Mesendoderm (in vitro differentiated cells): ENCODE results near the gene TXNRD2.

Source experiments
- DNase-seq: peaks from one replicate; pipeline ENCODE4 v3.0.0; 2013
- H2AK5ac ChIP-seq: 2 replicates; pipeline ENCODE4 v1.6.1; 2013; ENCODE audit warnings: low read length, inconsistent platforms
- H2BK120ac ChIP-seq: 2 replicates; pipeline ENCODE4 v1.6.1; 2013; ENCODE audit warnings: low read depth, mild to moderate bottlenecking, low read length, moderate library complexity, mixed read lengths
- H2BK15ac ChIP-seq: replicated peaks from 2 replicates; pipeline ENCODE4 v1.6.1; 2013; ENCODE audit warnings: low read depth, mild to moderate bottlenecking, moderate library complexity
- H2BK5ac ChIP-seq: 2 replicates; pipeline ENCODE4 v1.6.1; 2013; ENCODE audit warnings: low read length, inconsistent platforms
- H3K18ac ChIP-seq: 2 replicates; pipeline ENCODE4 v1.6.1; 2013; ENCODE audit warnings: mild to moderate bottlenecking, low read length, mixed read lengths
- H3K23ac ChIP-seq: one replicate; pipeline ENCODE4 v1.6.1; 2013; ENCODE audit warnings: low read length
- H3K27ac ChIP-seq: 2 replicates; pipeline ENCODE4 v1.5.1; 2013; ENCODE audit warnings: low read depth, mild to moderate bottlenecking, inconsistent platforms, low read length, moderate library complexity
- H3K27me3 ChIP-seq: 2 replicates; pipeline ENCODE4 v1.6.1; 2013; ENCODE audit warnings: low read length, control low read depth, mild to moderate bottlenecking, inconsistent platforms; ENCODE audit not compliant: insufficient read depth, poor library complexity
- H3K36me3 ChIP-seq: 2 replicates; pipeline ENCODE4 v1.6.1; 2013; ENCODE audit warnings: low read length, inconsistent platforms; ENCODE audit not compliant: control insufficient read depth, insufficient read depth
- H3K4ac ChIP-seq: one replicate; pipeline ENCODE4 v1.6.1; 2013; ENCODE audit warnings: low read depth, mild to moderate bottlenecking, low read length, moderate library complexity
- H3K4me1 ChIP-seq: 2 replicates; pipeline ENCODE4 v1.6.1; 2013; ENCODE audit warnings: low read depth, low read length, inconsistent platforms; ENCODE audit not compliant: control insufficient read depth
- H3K4me2 ChIP-seq: 2 replicates; pipeline ENCODE4 v1.6.1; 2013; ENCODE audit warnings: low read length
- H3K4me3 ChIP-seq: 2 replicates; pipeline ENCODE4 v1.5.1; 2013; ENCODE audit warnings: mild to moderate bottlenecking, low read length
- H3K56ac ChIP-seq: one replicate; pipeline ENCODE4 v1.6.1; 2013; ENCODE audit warnings: low read length
- H3K79me1 ChIP-seq: 2 replicates; pipeline ENCODE4 v1.6.1; 2013; ENCODE audit warnings: low read length, inconsistent platforms
- H3K79me2 ChIP-seq: 2 replicates; pipeline ENCODE4 v1.6.1; 2013; ENCODE audit warnings: mild to moderate bottlenecking, low read length; ENCODE audit not compliant: control insufficient read depth, insufficient read depth
- H3K9ac ChIP-seq: 2 replicates; pipeline ENCODE4 v1.6.1; 2013; ENCODE audit warnings: low read length, inconsistent platforms
- H4K5ac ChIP-seq: one replicate; pipeline ENCODE4 v1.6.1; 2013; ENCODE audit warnings: low read length
- H4K8ac ChIP-seq: one replicate; pipeline ENCODE4 v1.6.1; 2013; ENCODE audit warnings: low read depth, mild to moderate bottlenecking, control low read depth, low read length, moderate library complexity
- WGBS: extraction: QIAGEN DNeasy Blood & Tissue Kit; methylation state at CpG from one replicate; pipeline ENCODE4 v1.1.7; 2013; ENCODE audit warnings: low lambda C conversion rate, missing lambda C conversion rate; ENCODE audit not compliant: insufficient coverage; ENCODE audit errors: extremely low coverage; 5-methylcytosine and 5-hydroxymethylcytosine counted together

The TXNRD2 gene

GRCh38 chr22:19961201-19961580 is 19.6 kb upstream of the TXNRD2 start:
- Histone ChIP-seq H3K79me2 (no peaks in the 10 kb centered on the region), H3K18ac (no peak overlapping the region), H3K4me1 (peaks cover 9% of the 10 kb centered on the region), H3K27me3 (no peaks in the 10 kb centered on the region), H2BK5ac (no peak overlapping the region), H3K23ac (no peak overlapping the region), H3K36me3 (no peaks in the 10 kb centered on the region), H4K5ac (no peak overlapping the region), H3K4me3 (no peak overlapping the region), H3K27ac (no peak overlapping the region), H2AK5ac (no peak overlapping the region), H3K9ac (no peak overlapping the region), H3K4ac (no peak overlapping the region), H3K4me2 (no peak overlapping the region), H2BK15ac (no peak overlapping the region), H3K79me1 (no peaks in the 10 kb centered on the region), H4K8ac (no peak overlapping the region), H3K56ac (no peak overlapping the region), H2BK120ac (no peak overlapping the region)
- DNase-seq, result no peak
- no CpG with 5 or more reads among the region's 9 CpGs for whole genome bisulfite sequencing

- Histone ChIP-seq H3K4ac (no peak overlapping the region), H3K9ac (no peak overlapping the region), H3K4me3 (no peak overlapping the region), H3K4me1 (peaks cover 9% of the 10 kb centered on the region), H3K36me3 (no peaks in the 10 kb centered on the region), H3K4me2 (no peak overlapping the region), H2BK15ac (no peak overlapping the region), H2AK5ac (no peak overlapping the region), H3K79me1 (no peaks in the 10 kb centered on the region), H3K27ac (no peak overlapping the region), H3K27me3 (no peaks in the 10 kb centered on the region), H4K8ac (no peak overlapping the region), H3K56ac (no peak overlapping the region), H3K79me2 (no peaks in the 10 kb centered on the region), H2BK5ac (no peak overlapping the region), H2BK120ac (no peak overlapping the region), H4K5ac (no peak overlapping the region), H3K23ac (no peak overlapping the region), H3K18ac (no peak overlapping the region)
- WGBS, result no CpG with 5 or more reads among the region's 12 CpGs
- DNase-seq, result no peak
Observed at GRCh38 chr22:19960491-19961200, 19.0 kb upstream of the TXNRD2 start.

GRCh38 chr22:19959587-19960490 is 18.2 kb upstream of the TXNRD2 start:
- Histone ChIP-seq H3K18ac (peak overlapping the region; percentile 7), H3K4ac (no peak overlapping the region), H3K4me3 (no peak overlapping the region), H4K8ac (no peak overlapping the region), H2BK5ac (peak overlapping the region; percentile 69), H3K9ac (peak overlapping the region; percentile 62), H3K36me3 (no peaks in the 10 kb centered on the region), H3K79me1 (no peaks in the 10 kb centered on the region), H2BK15ac (no peak overlapping the region), H4K5ac (no peak overlapping the region), H2AK5ac (no peak overlapping the region), H2BK120ac (no peak overlapping the region), H3K27me3 (no peaks in the 10 kb centered on the region), H3K27ac (no peak overlapping the region), H3K79me2 (no peaks in the 10 kb centered on the region), H3K23ac (no peak overlapping the region), H3K4me1 (peaks cover 9% of the 10 kb centered on the region), H3K56ac (peak overlapping the region; percentile 86), H3K4me2 (peak overlapping the region; percentile 32)
- no peak for DNase-seq
- no CpG with 5 or more reads among the region's 13 CpGs for WGBS

- Histone ChIP-seq H3K27me3 (no peaks in the 10 kb centered on the region), H4K8ac (no peak overlapping the region), H3K4me1 (peaks cover 9% of the 10 kb centered on the region), H4K5ac (no peak overlapping the region), H2AK5ac (no peak overlapping the region), H2BK15ac (no peak overlapping the region), H3K56ac (peak overlapping the region; percentile 86), H3K79me1 (no peaks in the 10 kb centered on the region), H3K36me3 (no peaks in the 10 kb centered on the region), H3K18ac (peak overlapping the region; percentile 15), H3K4me2 (peak overlapping the region; percentile 77), H2BK5ac (no peak overlapping the region), H2BK120ac (no peak overlapping the region), H3K4ac (no peak overlapping the region), H3K27ac (no peak overlapping the region), H3K79me2 (no peaks in the 10 kb centered on the region), H3K23ac (no peak overlapping the region), H3K9ac (peak overlapping the region; percentile 70), H3K4me3 (peak overlapping the region; percentile 15)
- WGBS, result no CpG with 5 or more reads among the region's 30 CpGs
- DNase-seq, result peak; percentile 98
Observed at GRCh38 chr22:19959043-19959586, 17.5 kb upstream of the TXNRD2 start.

- Histone ChIP-seq H2AK5ac (no peak overlapping the region), H3K23ac (no peak overlapping the region), H3K4ac (no peak overlapping the region), H3K79me2 (no peaks in the 10 kb centered on the region), H3K27me3 (no peaks in the 10 kb centered on the region), H2BK5ac (no peak overlapping the region), H3K18ac (peak overlapping the region; percentile 15), H3K4me2 (peak overlapping the region; percentile 77), H3K4me1 (peaks cover 6% of the 10 kb centered on the region), H4K5ac (no peak overlapping the region), H3K36me3 (no peaks in the 10 kb centered on the region), H4K8ac (no peak overlapping the region), H2BK120ac (no peak overlapping the region), H3K27ac (no peak overlapping the region), H3K79me1 (no peaks in the 10 kb centered on the region), H3K4me3 (no peak overlapping the region), H3K56ac (peak overlapping the region; percentile 81), H2BK15ac (no peak overlapping the region), H3K9ac (peak overlapping the region; percentile 70)
- no CpG with 5 or more reads among the region's 19 CpGs for WGBS
- peak; percentile 23 for DNase-seq
Observed at GRCh38 chr22:19958083-19959042, 16.7 kb upstream of the TXNRD2 start.
